BE2C (cell line): Measurements from ENCODE around the gene PRXL2C.
A peak's percentile ranks its signal among the peaks of the same experiment; 100 is the strongest.

Source experiments
- DNase-seq: peaks from one replicate; pipeline ENCODE4 v3.0.0-alpha.2; 2020
- H3K27me3 ChIP-seq: fragments of 250-450 bp; sonication (Bioruptor Pico); 2 replicates; pipeline ENCODE4 v1.5.1; 2020; ENCODE audit warnings: mild to moderate bottlenecking
- H3K36me3 ChIP-seq: fragments of 250-450 bp; sonication (Bioruptor Pico); 2 replicates; pipeline ENCODE4 v1.5.1; 2020; ENCODE audit warnings: mild to moderate bottlenecking
- H3K4me1 ChIP-seq: fragments of 250-450 bp; sonication (Bioruptor Pico); 2 replicates; pipeline ENCODE4 v1.5.1; 2020
- H3K4me3 ChIP-seq: 2 replicates; pipeline ENCODE4 v1.5.1; 2011; ENCODE audit warnings: low read depth, low read length
- H3K9me3 ChIP-seq: fragments of 250-450 bp; sonication (Bioruptor Pico); 2 replicates; pipeline ENCODE4 v1.5.1; 2020
- CTCF ChIP-seq: IDR thresholded peaks from 2 replicates; pipeline ENCODE4 v1.5.1; 2012; ENCODE audit warnings: mild to moderate bottlenecking, low read depth, low read length

The PRXL2C gene

GRCh38 chr9:96654450-96655197 lies 493 bp downstream of the PRXL2C start:
- Histone ChIP-seq H3K4me3 (peak overlapping the region; percentile 58), H3K27me3 (no peaks in the 10 kb centered on the region), H3K9me3 (no peaks in the 10 kb centered on the region), H3K4me1 (no peaks in the 10 kb centered on the region), H3K36me3 (no peaks in the 10 kb centered on the region)
- no peak for TF ChIP-seq CTCF
- peak; percentile 66 for DNase-seq

- DNase-seq = no peak
- H3K27me3 ChIP-seq = no peaks in the 10 kb centered on the region
- peak; percentile 50 for TF ChIP-seq CTCF
These were observed 3.5 kb downstream of the PRXL2C start for GRCh38 chr9:96651626-96652025.

GRCh38 chr9:96649620-96650324 lies 5.3 kb downstream of the PRXL2C start:
- no peaks in the 10 kb centered on the region for H3K9me3 ChIP-seq
- H3K27me3 ChIP-seq = no peaks in the 10 kb centered on the region
- peaks cover 2% of the 10 kb centered on the region; the same call in 1 of the 2 replicates for H3K36me3 ChIP-seq
- no peak for TF ChIP-seq CTCF
- no peaks in the 10 kb centered on the region for H3K4me1 ChIP-seq
- no peak overlapping the region for H3K4me3 ChIP-seq
- DNase-seq = no peak

More at GRCh38 chr9:96651626-96652025, 3.5 kb downstream of the PRXL2C start:
- Histone ChIP-seq H3K4me3 (no peak overlapping the region), H3K4me1 (no peaks in the 10 kb centered on the region), H3K9me3 (no peaks in the 10 kb centered on the region), H3K36me3 (no peaks in the 10 kb centered on the region)

GRCh38 chr9:96646081-96646991 lies 8.8 kb downstream of the PRXL2C start:
- Histone ChIP-seq H3K36me3 (peaks cover 2% of the 10 kb centered on the region; the same call in 1 of the 2 replicates), H3K9me3 (no peaks in the 10 kb centered on the region), H3K27me3 (no peaks in the 10 kb centered on the region), H3K4me1 (no peaks in the 10 kb centered on the region; the same call in 1 of the 2 replicates), H3K4me3 (no peak overlapping the region)
- TF ChIP-seq CTCF = no peak
- no peak for DNase-seq

- Histone ChIP-seq H3K27me3 (no peaks in the 10 kb centered on the region), H3K4me1 (no peaks in the 10 kb centered on the region; the same call in 1 of the 2 replicates), H3K36me3 (peaks cover 2% of the 10 kb centered on the region; the same call in 1 of the 2 replicates), H3K9me3 (no peaks in the 10 kb centered on the region), H3K4me3 (no peak overlapping the region)
- no peak for TF ChIP-seq CTCF
- DNase-seq = no peak
These were observed 11.0 kb downstream of the PRXL2C start for GRCh38 chr9:96644137-96644536.
